ENCODE measurements around the gene HEATR5A. TPM values are rescaled to one million over a fixed set of nuclear protein-coding genes. Genes with fewer than 3 reads are reported as not detected.
"Not testable (repeated sequence)": the region's sequence is repeated elsewhere in the genome, so short reads cannot be mapped to it uniquely, and the experiment has no call there.

The HEATR5A gene
- total RNA-seq, 2 donors from 2014 or later, result 19.9 to 20.0 TPM

DNA sequence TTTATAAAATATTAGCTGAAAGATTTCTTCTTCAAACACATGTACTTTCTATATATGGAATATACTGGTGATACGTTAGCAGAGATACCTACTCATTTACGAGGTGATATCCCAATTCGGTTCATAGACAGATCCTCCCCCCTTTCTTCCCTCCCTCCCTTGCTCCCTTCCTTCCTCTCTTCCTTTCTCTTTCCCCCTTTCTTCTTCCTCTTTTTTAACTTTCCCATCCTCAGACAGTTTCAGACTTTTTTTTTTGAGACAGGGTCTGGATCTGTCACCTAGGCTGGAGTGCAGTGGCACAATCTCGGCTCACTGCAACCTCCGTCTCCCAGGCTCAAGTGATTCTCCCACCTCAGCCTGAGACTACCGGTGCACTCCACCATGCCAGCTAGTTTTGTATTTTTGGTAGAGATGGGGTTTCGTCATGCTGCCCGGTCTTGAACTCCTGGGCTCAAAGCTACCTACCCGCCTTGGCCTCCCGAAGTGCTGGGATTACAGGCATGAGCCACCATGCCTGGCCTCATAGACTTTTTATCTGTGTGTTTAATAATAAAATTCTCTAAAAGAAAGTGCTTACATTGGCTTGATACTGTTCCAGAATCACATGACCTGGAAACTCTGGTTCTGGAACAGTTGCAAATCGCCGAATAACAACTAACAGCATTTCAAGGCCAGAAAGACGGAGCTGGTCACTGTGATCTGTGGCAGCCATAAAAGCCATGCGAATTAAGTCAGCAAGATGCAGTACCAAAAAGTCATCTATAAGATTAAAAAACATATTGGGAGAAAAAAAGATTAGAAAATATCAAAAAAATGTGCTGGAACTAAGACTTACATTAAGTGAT lies 99.2 kb downstream of the HEATR5A start:
- H3K4me1 Mint-ChIP-seq (ENCODE audit: low read depth in 2 of 2), result no peaks in the 10 kb centered on the region
- H3K9me3 Mint-ChIP-seq, result no peaks in the 10 kb centered on the region
- ATAC-seq (no peak), DNase-seq (ENCODE audit: low spot score) (no peak)
- H3K36me3 Mint-ChIP-seq, result no peaks in the 10 kb centered on the region
- peak overlapping the region in 1 of 2 donors; percentile 29 for H3K27ac Mint-ChIP-seq
- no peaks in the 10 kb centered on the region for H3K27me3 Mint-ChIP-seq
- no peak overlapping the region for H3K4me3 Mint-ChIP-seq

DNA sequence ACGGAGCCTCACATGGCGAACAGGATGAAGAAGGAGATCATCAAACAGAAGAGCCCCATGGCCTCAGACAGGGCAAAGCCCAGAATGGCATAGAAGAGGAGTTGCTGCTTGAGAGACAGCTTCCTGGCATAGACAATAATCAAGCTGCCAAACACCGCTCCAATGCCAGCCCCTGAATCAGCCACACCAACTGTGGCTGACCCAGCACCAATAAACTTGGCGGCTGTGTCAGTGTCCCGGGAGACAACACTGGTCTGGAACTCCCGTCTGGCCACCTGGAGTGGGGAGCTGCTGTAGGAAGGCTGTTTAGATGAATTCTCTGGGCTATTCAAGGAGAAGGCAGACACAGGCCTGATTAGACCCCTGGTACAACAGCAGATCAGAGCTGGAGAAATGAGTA lies 100.1 kb downstream of the HEATR5A start:
- no peaks in the 10 kb centered on the region for H3K4me1 Mint-ChIP-seq (ENCODE audit: low read depth in 2 of 2)
- no peaks in the 10 kb centered on the region for H3K27me3 Mint-ChIP-seq
- DNase-seq (ENCODE audit: low spot score) (no peak), ATAC-seq (no peak)
- no peak overlapping the region for H3K4me3 Mint-ChIP-seq
- H3K36me3 Mint-ChIP-seq, result no peaks in the 10 kb centered on the region
- H3K9me3 Mint-ChIP-seq, result no peaks in the 10 kb centered on the region
- H3K27ac Mint-ChIP-seq, result no peak overlapping the region

DNA sequence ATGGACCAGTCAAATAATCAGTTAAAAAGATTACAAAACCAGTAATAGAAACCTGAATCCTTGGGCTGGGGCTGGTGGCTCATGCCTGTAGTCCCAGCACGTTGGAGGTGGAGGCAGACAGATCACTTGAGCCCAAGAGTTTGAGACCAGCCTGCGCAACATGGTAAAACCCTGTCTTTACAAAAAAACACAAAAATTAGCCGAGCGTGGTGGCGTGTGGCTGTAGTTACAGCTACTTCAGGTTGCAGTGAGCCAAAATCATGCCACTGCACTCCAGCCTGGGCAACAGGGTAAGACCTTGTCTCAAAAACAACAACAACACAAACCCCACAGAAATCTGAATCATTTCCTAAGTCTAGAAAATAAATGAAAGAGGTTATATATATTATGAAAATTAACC lies 100.6 kb downstream of the HEATR5A start:
- Mint-ChIP-seq H3K27me3 (no peaks in the 10 kb centered on the region), H3K4me3 (no peak overlapping the region), H3K4me1 (ENCODE audit: low read depth in 2 of 2) (no peaks in the 10 kb centered on the region), H3K9me3 (no peaks in the 10 kb centered on the region), H3K36me3 (no peaks in the 10 kb centered on the region), H3K27ac (no peak overlapping the region)
- DNase-seq (ENCODE audit: low spot score) (no peak), ATAC-seq (no peak)

DNA sequence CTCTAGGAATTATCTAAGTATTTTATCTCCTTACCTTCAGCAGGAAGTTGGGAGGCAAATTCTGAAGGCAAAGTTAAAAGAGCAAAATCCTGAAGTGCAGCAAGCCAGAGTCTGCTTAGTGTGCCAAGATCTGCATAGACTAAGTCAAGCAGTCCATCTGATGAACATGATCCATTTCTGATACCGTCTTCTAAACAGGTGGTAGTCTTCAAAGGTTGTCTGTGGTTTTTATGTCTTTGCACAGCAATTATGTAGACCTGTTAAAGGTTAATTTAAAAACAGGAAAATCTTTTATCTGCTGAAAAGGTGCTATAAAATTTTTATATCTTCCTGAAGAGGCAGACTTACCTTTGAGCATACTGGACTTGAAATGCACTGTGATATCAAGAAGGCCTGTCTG lies 107.4 kb downstream of the HEATR5A start:
- ATAC-seq (no peak), DNase-seq (ENCODE audit: low spot score) (no peak)
- Mint-ChIP-seq H3K4me1 (ENCODE audit: low read depth in 2 of 2) (no peaks in the 10 kb centered on the region), H3K36me3 (peaks cover 7% of the 10 kb centered on the region), H3K4me3 (no peak overlapping the region), H3K27ac (no peak overlapping the region), H3K27me3 (no peaks in the 10 kb centered on the region), H3K9me3 (no peaks in the 10 kb centered on the region)

DNA sequence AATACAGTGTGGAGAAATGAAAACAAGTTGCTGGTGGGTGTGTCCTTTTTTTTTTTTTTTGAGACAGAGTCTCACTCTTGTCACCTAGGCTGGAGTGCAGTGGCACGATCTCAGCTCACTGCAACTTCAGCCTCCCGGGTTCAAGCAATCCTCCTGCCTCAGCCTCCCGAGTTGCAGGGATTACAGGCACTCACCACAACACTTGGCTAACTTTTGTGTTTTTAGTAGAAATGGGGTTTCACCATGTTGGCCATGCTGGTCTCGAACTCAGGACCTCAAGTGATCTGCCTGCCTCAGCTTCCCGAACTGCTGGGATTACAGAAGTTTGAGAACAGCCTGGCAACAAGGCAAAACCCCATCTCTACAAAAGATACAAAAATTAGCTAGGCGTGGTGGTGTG lies 108.0 kb downstream of the HEATR5A start:
- H3K27ac Mint-ChIP-seq; H3K27me3 Mint-ChIP-seq; ATAC-seq; DNase-seq (ENCODE audit: low spot score); H3K4me3 Mint-ChIP-seq; H3K9me3 Mint-ChIP-seq; H3K36me3 Mint-ChIP-seq; H3K4me1 Mint-ChIP-seq (ENCODE audit: low read depth in 2 of 2): not testable (repeated sequence)

DNA sequence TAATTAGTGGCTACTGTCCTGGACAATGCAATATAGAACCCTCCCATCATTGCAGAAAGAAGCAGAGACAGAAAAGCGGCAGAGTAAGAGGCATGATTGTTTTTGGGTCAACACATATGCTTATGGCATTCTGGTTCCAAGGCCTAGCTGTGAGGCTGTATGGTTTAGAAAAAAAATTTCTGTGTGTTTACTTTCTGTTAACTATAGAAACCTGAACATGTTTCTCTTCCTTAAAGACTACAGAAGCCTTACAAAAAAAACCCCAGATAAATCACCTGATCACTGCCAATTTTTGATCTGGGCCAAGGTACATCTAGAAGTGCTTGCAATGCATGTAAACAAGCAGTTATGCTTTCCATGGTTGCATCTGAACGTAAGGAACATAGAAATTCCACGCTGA lies 112.7 kb downstream of the HEATR5A start:
- Mint-ChIP-seq H3K27me3 (no peaks in the 10 kb centered on the region), H3K36me3 (peaks cover 7% of the 10 kb centered on the region), H3K9me3 (no peaks in the 10 kb centered on the region), H3K4me3 (no peak overlapping the region), H3K27ac (no peak overlapping the region), H3K4me1 (ENCODE audit: low read depth in 2 of 2) (no peaks in the 10 kb centered on the region)
- DNase-seq (ENCODE audit: low spot score), result no peak
- ATAC-seq, result no peak

DNA sequence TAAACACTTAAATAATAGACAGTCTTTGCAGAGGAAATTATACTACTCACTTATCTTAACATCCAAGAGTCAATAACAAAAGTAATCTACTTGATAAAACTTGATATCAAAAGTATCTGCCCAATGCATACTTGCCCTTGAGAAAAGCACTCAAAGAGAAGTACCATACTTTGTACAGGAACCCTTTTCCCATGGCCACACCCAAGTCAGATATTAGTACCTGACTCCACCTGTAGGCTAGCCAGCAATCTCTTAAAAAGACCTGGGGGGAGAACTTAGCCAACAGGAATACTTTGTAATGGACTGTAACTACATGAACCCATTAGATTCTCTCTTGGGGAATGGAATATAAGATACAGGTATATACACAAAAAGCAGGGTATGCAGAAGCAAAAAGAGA lies 113.2 kb downstream of the HEATR5A start:
- H3K27me3 Mint-ChIP-seq, result no peaks in the 10 kb centered on the region
- no peak for DNase-seq (ENCODE audit: low spot score)
- no peak overlapping the region for H3K27ac Mint-ChIP-seq
- H3K36me3 Mint-ChIP-seq, result peaks cover 7% of the 10 kb centered on the region
- no peaks in the 10 kb centered on the region for H3K9me3 Mint-ChIP-seq
- no peak overlapping the region for H3K4me3 Mint-ChIP-seq
- no peaks in the 10 kb centered on the region for H3K4me1 Mint-ChIP-seq (ENCODE audit: low read depth in 2 of 2)
- no peak for ATAC-seq

DNA sequence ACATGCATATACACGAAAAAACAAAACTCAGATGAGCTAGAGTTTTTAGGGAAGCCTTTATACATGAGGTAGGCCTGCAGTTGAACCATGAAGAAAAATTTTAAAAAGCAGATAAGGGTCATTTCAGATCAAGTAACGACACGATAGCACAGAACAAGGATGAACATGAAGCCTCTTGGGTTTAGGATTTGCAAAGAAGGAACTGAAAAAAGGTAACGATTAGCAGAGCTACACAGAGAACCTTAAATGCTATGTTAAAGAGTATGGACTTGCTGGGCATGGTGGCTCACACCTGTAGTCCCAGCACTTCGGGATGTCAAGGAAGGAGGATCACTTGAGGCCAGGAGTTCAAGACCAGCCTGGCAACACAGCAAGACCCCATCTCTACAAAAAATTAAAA lies 116.7 kb downstream of the HEATR5A start:
- no peaks in the 10 kb centered on the region for H3K27me3 Mint-ChIP-seq
- H3K27ac Mint-ChIP-seq, result no peak overlapping the region
- H3K4me3 Mint-ChIP-seq, result no peak overlapping the region
- no peak for ATAC-seq
- DNase-seq (ENCODE audit: low spot score), result no peak
- no peaks in the 10 kb centered on the region for H3K9me3 Mint-ChIP-seq
- peaks cover 4% of the 10 kb centered on the region for H3K36me3 Mint-ChIP-seq
- no peaks in the 10 kb centered on the region for H3K4me1 Mint-ChIP-seq (ENCODE audit: low read depth in 2 of 2)

DNA sequence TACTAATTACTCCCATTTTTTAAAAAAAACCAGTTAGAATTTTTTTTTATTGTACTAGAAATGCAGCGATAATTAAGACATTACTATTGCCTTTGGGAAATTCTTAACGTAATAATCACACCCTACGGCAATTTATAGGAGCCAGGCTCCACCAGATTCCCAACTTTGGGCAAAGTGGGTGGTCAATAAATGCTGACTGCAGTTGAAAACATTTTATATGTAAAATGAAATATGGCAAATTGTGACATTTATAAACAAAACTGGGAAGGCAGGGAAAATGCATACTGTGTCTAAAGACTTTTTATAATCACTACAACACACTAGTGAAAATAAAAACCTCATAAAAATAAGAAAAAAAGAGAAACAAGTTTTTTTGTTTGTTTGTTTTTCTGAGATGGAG lies 119.5 kb downstream of the HEATR5A start:
- no peak for ATAC-seq
- peaks cover 4% of the 10 kb centered on the region for H3K36me3 Mint-ChIP-seq
- no peak for DNase-seq (ENCODE audit: low spot score)
- H3K4me1 Mint-ChIP-seq (ENCODE audit: low read depth in 2 of 2), result no peaks in the 10 kb centered on the region
- no peak overlapping the region for H3K27ac Mint-ChIP-seq
- H3K4me3 Mint-ChIP-seq, result no peak overlapping the region
- no peaks in the 10 kb centered on the region for H3K27me3 Mint-ChIP-seq
- H3K9me3 Mint-ChIP-seq, result no peaks in the 10 kb centered on the region

DNA sequence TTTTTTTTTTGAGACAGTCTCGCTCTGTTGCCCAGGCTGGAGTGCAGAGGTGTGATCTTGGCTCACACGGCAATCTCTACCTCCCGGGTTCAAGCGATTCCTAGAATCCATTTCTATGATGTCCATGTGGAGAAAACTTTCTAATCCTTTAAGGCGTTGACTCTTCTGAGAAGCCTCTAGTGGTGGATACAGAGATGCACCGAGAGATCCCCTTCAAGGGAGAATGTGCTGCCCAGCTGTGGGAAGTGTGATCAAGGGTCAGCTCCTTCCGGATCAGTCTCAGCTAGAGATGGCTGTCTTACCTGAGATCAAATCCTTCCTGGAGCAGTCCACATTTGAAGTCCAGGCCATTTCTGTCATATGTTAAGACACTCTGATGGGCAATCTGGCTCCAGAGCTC lies 120.1 kb downstream of the HEATR5A start:
- no peaks in the 10 kb centered on the region for H3K9me3 Mint-ChIP-seq
- no peak for DNase-seq (ENCODE audit: low spot score)
- no peak overlapping the region for H3K4me3 Mint-ChIP-seq
- H3K4me1 Mint-ChIP-seq (ENCODE audit: low read depth in 2 of 2), result no peaks in the 10 kb centered on the region
- no peaks in the 10 kb centered on the region for H3K27me3 Mint-ChIP-seq
- H3K36me3 Mint-ChIP-seq, result peaks cover 4% of the 10 kb centered on the region
- no peak for ATAC-seq
- no peak overlapping the region for H3K27ac Mint-ChIP-seq

DNA sequence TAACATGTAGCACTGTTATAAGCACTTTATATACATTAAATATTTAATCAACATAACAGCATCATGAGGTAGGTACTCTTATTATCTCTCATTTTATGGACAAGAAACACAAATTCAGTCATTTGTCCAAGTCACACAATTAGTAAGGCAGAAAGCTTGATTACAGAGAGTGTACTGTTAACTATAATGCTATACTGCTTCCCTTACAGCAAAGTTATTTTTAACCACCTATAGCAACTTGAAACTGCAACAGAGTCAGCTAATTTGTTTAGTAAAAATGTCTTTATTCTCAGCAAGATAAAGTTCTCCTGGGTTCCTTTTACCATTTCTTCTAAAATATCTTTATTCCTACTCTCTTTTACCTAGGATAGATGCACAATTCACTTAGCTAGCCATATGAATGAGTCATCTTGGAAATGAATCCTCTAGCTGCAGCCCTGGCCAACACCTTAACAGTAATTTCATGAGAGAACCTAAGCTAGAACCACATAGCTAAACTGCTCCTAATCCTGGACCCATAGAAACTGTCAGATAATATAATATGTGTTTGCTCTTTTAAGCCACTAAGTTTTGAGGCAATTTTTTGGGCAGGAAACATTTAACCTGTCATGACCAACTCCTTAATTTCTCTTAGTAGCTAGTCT lies 122.5 kb downstream of the HEATR5A start:
- Mint-ChIP-seq H3K27ac (no peak overlapping the region), H3K4me3 (no peak overlapping the region), H3K36me3 (peaks cover 4% of the 10 kb centered on the region), H3K27me3 (no peaks in the 10 kb centered on the region), H3K9me3 (no peaks in the 10 kb centered on the region), H3K4me1 (ENCODE audit: low read depth in 2 of 2) (no peaks in the 10 kb centered on the region)
- no peak for DNase-seq (ENCODE audit: low spot score)
- no peak for ATAC-seq

DNA sequence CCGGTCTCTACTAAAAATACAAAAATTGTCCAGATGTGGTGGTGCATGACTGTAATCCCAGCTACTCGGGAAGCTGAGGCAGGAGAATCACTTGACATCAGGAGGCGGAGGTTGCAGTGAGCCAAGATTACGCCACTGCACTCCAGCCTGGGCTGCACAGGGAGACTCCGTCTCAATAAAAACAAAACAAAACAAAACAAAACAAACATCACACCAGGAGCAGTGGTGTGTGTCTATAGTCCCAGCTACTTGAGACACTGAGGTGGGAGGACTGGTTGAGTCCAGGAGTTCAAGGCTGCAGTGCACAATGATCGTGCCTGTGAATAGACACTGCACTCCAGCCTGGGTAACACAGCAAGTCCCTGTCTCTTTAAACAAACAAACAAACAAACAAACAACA lies 123.2 kb downstream of the HEATR5A start:
- Mint-ChIP-seq H3K27ac (no peak overlapping the region), H3K27me3 (no peaks in the 10 kb centered on the region), H3K9me3 (no peaks in the 10 kb centered on the region), H3K4me1 (ENCODE audit: low read depth in 2 of 2) (no peaks in the 10 kb centered on the region), H3K4me3 (no peak overlapping the region), H3K36me3 (peaks cover 4% of the 10 kb centered on the region)
- no peak for ATAC-seq
- no peak for DNase-seq (ENCODE audit: low spot score)

DNA sequence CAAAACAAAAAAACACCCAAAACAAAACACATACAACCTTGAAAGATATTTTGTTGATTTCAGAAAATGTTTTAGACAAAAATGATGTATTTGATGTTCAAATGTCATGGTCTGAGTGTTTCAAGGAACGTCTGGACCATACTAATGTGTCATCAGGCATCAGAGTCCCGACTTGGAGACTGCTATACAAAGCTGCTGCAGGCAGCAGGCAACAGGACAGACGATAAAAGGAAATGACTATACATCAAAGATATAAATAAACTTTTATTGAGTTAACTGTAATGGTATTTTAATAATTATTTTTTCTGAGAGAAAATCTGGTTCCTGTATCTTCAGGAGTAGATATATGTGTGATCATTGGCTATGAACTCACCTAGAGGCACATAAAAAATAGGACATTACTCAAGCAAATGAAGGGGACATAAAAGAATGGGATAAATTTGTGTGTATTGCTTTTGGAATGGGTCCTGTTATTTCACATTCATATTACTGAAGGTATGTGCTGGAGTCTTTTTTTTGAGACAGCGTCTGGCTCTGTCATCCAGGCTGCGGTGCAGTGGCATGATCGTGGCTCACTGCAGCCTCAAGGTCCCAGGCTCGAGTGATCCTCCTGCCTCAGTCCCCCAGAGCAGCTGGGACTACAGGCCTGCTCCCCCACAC lies 125.5 kb downstream of the HEATR5A start:
- no peak overlapping the region for H3K4me3 Mint-ChIP-seq
- no peaks in the 10 kb centered on the region for H3K27me3 Mint-ChIP-seq
- H3K9me3 Mint-ChIP-seq, result no peaks in the 10 kb centered on the region
- H3K4me1 Mint-ChIP-seq (ENCODE audit: low read depth in 2 of 2), result peaks cover 0 to 3% of the 10 kb centered on the region in 2 donors
- no peak overlapping the region for H3K27ac Mint-ChIP-seq
- H3K36me3 Mint-ChIP-seq, result no peaks in the 10 kb centered on the region
- ATAC-seq, result no peak
- DNase-seq (ENCODE audit: low spot score), result no peak

DNA sequence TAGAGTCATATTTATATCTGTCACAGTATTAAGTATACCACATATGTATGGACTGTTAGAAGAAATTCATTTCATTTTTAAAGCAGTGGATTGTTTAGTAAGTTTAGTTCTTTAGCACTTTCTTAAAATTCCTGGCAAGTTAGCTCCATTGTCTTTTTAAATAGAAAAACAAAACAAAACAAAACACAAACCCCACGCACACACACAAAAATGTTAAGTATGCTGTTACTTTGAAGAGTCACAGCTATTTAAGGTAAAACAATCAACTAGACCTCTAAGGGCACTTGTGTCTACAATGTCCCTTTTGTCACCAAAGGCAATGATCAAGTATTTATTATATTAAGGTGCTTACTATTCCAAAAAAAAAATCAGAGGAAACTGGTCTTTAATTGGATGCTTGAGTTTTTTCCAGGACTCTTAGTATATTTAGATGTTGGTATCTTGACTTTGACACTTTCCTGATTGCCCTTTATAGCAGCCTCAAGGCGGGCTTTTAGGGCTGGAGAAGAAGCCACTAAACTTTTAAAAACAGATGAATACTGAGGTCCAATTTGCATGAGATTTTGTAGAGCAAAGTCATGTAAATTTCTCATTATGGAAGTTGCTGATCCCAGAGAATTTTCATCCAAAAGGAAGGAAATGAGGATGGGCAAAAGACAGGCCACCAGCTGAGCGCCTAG lies 127.3 kb downstream of the HEATR5A start:
- no peak overlapping the region for H3K27ac Mint-ChIP-seq
- H3K9me3 Mint-ChIP-seq, result no peaks in the 10 kb centered on the region
- no peaks in the 10 kb centered on the region for H3K36me3 Mint-ChIP-seq
- DNase-seq (ENCODE audit: low spot score) (no peak), ATAC-seq (no peak)
- no peaks in the 10 kb centered on the region for H3K27me3 Mint-ChIP-seq
- peaks cover 0 to 3% of the 10 kb centered on the region in 2 donors for H3K4me1 Mint-ChIP-seq (ENCODE audit: low read depth in 2 of 2)
- H3K4me3 Mint-ChIP-seq, result no peak overlapping the region
